Esophagus squamous epithelium (tissue), 4 donors: ENCODE measurements around the gene KIF18B.

Source experiments
- POLR2A ChIP-seq, 4 donors: fragments of 450-650 bp; IDR thresholded peaks; one replicate each; pipeline ENCODE4 v1.6.1; 2017; ENCODE audit warnings: antibody characterized with exemption in 4 of 4, mild to moderate bottlenecking in 4 of 4, moderate library complexity in 3 of 4
- TF ChIP-seq, protein P1 (sequence below), 6 experiments: fragments of 450-650 bp in 4 of 6; fragments of 200-600 bp in 2 of 6; sonication (generic) in 2 of 6; IDR thresholded peaks; one replicate each; pipeline ENCODE4 v1.5.1; 2016 to 2019; ENCODE audit warnings: antibody characterized with exemption in 6 of 6, mild to moderate bottlenecking in 4 of 6, moderate library complexity in 4 of 6

DNA sequence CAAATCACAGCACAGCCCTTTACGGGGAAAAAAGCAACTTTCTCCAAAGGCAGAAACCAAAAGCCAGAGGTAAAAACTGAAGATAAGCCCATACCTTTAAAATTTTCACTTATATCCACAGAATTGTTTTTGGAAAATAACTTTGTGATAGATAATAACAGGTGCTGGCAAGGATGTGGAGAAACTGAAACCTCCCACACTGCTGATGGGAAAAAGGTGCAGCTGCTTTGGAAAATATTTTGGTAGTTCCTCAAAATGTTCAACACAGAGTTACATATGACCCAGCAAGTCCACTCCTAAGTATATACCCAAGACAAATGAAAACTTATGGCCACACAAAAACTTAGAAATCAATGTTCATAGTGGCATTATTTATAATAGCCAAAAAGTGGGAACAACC lies 60.6 kb downstream of the KIF18B start:
- no peak for TF ChIP-seq POLR2A (IDR thresholded peaks at IDR 0.05)
- TF ChIP-seq, protein P1, sequence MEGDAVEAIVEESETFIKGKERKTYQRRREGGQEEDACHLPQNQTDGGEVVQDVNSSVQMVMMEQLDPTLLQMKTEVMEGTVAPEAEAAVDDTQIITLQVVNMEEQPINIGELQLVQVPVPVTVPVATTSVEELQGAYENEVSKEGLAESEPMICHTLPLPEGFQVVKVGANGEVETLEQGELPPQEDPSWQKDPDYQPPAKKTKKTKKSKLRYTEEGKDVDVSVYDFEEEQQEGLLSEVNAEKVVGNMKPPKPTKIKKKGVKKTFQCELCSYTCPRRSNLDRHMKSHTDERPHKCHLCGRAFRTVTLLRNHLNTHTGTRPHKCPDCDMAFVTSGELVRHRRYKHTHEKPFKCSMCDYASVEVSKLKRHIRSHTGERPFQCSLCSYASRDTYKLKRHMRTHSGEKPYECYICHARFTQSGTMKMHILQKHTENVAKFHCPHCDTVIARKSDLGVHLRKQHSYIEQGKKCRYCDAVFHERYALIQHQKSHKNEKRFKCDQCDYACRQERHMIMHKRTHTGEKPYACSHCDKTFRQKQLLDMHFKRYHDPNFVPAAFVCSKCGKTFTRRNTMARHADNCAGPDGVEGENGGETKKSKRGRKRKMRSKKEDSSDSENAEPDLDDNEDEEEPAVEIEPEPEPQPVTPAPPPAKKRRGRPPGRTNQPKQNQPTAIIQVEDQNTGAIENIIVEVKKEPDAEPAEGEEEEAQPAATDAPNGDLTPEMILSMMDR (IDR thresholded peaks at IDR 0.05): no peak
